BLaER1 treated with 17β-estradiol and CSF1 and Interleukin-3, amounts not matched to agents 10 nM and 100 nM (cell line): ENCODE measurements around the gene GRAMD2A.

Experiments
- H3K27ac ChIP-seq, 11 experiments: shearing (Covaris generic); formaldehyde crosslinking; 2 replicates each; pipeline ENCODE4 v1.8.1; 2022
- H3K27me3 ChIP-seq, 11 experiments: shearing (Covaris generic); formaldehyde crosslinking; 2 replicates each; pipeline ENCODE4 v1.8.1; 2022
- H3K36me3 ChIP-seq, 11 experiments: shearing (Covaris generic); formaldehyde crosslinking; 2 replicates each; pipeline ENCODE4 v1.8.1; 2022
- H3K4me1 ChIP-seq, 10 experiments: shearing (Covaris generic); formaldehyde crosslinking; 2 replicates each; pipeline ENCODE4 v1.8.1; 2022
- H3K4me2 ChIP-seq, 11 experiments: shearing (Covaris generic); formaldehyde crosslinking; 2 replicates each; pipeline ENCODE4 v1.8.1; 2022
- H3K4me3 ChIP-seq, 10 experiments: shearing (Covaris generic); formaldehyde crosslinking; 2 replicates each; pipeline ENCODE4 v1.8.1; 2022
- H3K9ac ChIP-seq, 11 experiments: shearing (Covaris generic); formaldehyde crosslinking; 2 replicates each; pipeline ENCODE4 v1.8.1; 2022
- H3K9me3 ChIP-seq, 11 experiments: shearing (Covaris generic); formaldehyde crosslinking; replicated peaks in 1 of 11; 2 replicates each; pipeline ENCODE4 v1.8.1; 2022
- H4K20me1 ChIP-seq, 11 experiments: shearing (Covaris generic); formaldehyde crosslinking; 2 replicates each; pipeline ENCODE4 v1.8.1; 2022
- Cebpa-rat ChIP-seq, 11 experiments: shearing (Covaris generic); IDR thresholded peaks; 2 replicates each; pipeline ENCODE4 v1.8.1; 2022

The GRAMD2A gene

GRCh38 chr15:72199721-72200212 is 2.2 kb upstream of the GRAMD2A start:
- Histone ChIP-seq H3K27ac (peak overlapping the region in 3 of 11 experiments; percentile 34 to 66 (median 45); a peak in 3 of 22 replicates), H3K4me2 (no peak overlapping the region), H4K20me1 (peaks cover 67 to 97% (median 82%) of the 10 kb centered on the region in 11 experiments), H3K9me3 (no peaks in the 10 kb centered on the region), H3K36me3 (peaks cover 68 to 70% (median 70%) of the 10 kb centered on the region in 11 experiments), H3K4me1 (peaks cover 24 to 54% (median 42%) of the 10 kb centered on the region in 10 experiments), H3K9ac (no peak overlapping the region), H3K4me3 (no peak overlapping the region), H3K27me3 (peaks cover 0 to 33% (median 31%) of the 10 kb centered on the region in 11 experiments; a peak in 18 of 22 replicates)
- TF ChIP-seq Cebpa-rat (IDR thresholded peaks at IDR 0.05): no peak

GRCh38 chr15:72199205-72199515 is 1.6 kb upstream of the GRAMD2A start:
- peaks cover 61 to 91% (median 76%) of the 10 kb centered on the region in 11 experiments for H4K20me1 ChIP-seq

DNA sequence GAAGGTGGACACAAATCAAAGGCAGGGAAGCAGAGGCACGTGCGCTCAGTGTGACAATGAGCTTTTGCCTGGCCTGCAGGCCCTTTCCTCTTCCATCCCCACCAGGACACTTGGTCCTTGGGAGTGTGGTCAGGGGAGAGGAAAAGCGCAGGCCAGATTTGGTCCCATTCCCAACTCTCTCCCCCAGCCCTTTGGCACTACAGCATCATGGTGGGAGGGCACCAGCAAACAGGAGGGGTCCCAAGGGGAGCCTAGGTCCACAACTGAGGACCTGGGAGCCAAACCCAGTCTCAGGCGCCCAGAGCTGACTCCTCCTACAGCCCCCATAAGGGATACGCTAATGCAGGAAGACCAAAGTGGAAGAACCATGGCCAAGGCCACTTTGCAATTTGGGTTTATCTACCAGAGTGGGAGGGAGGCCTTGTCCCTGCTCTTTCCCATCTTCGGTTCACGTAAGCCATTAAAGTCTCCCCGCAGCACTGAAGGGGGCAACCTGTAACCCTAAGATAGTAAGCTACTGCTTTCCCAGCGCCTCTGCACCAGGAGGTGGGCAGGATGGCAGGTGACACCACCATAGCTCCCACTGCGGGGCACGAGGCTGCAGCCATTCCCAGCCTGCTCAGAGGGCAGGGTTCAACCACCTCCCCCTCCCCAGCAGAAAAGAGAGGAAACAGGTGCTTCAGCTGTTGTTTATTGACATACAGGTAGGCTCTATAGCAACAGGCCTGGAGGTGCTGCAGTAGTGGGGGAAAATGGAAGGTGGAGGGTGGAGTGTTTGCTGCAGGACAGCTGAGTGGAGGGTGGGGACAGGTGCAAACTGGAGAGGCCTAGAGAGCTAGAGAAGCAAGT is 993 bp upstream of the GRAMD2A start:
- peaks cover 56 to 59% (median 58%) of the 10 kb centered on the region in 11 experiments for H3K36me3 ChIP-seq
- H3K4me3 ChIP-seq: no peak overlapping the region

More at GRCh38 chr15:72199205-72199515, 1.6 kb upstream of the GRAMD2A start:
- Histone ChIP-seq H3K9me3 (no peaks in the 10 kb centered on the region), H3K27ac (no peak overlapping the region), H3K9ac (no peak overlapping the region), H3K4me1 (peaks cover 25 to 54% (median 39%) of the 10 kb centered on the region in 10 experiments), H3K27me3 (peaks cover 0 to 33% (median 31%) of the 10 kb centered on the region in 11 experiments; a peak in 18 of 22 replicates), H3K4me2 (no peak overlapping the region; a peak in 2 of 22 replicates), H3K36me3 (peaks cover 62 to 64% (median 64%) of the 10 kb centered on the region in 11 experiments), H3K4me3 (no peak overlapping the region)
- no peak for TF ChIP-seq Cebpa-rat (IDR thresholded peaks at IDR 0.05)

GRCh38 chr15:72197041-72197459 is 537 bp downstream of the GRAMD2A start:
- Histone ChIP-seq H3K9me3 (no peaks in the 10 kb centered on the region), H3K9ac (no peak overlapping the region), H4K20me1 (peaks cover 40 to 69% (median 54%) of the 10 kb centered on the region in 11 experiments), H3K4me1 (peaks cover 10 to 47% (median 24%) of the 10 kb centered on the region in 10 experiments), H3K27ac (no peak overlapping the region), H3K27me3 (peaks cover 0 to 33% (median 31%) of the 10 kb centered on the region in 11 experiments; a peak in 18 of 22 replicates), H3K4me3 (0 out of 20 replicates have a peak overlapping the region, but pooled peaks of 1 of the 10 experiments have one; percentile 24), H3K36me3 (peaks cover 41 to 43% (median 43%) of the 10 kb centered on the region in 11 experiments), H3K4me2 (peak overlapping the region in 2 of 11 experiments; percentile 33 to 54; a peak in 6 of 22 replicates)
- no peak for TF ChIP-seq Cebpa-rat (IDR thresholded peaks at IDR 0.05)

More for the DNA sequence above, 993 bp upstream of the GRAMD2A start:
- no peak overlapping the region; a peak in 1 of 22 replicates for H3K9ac ChIP-seq
- TF ChIP-seq Cebpa-rat (IDR thresholded peaks at IDR 0.05): no peak
- peaks cover 0 to 33% (median 31%) of the 10 kb centered on the region in 11 experiments; a peak in 18 of 22 replicates for H3K27me3 ChIP-seq
- peaks cover 19 to 50% (median 33%) of the 10 kb centered on the region in 10 experiments for H3K4me1 ChIP-seq
- peak overlapping the region in 1 of 11 experiments; percentile 9; a peak in 3 of 22 replicates for H3K4me2 ChIP-seq
- no peak overlapping the region for H3K27ac ChIP-seq
- H4K20me1 ChIP-seq: peaks cover 55 to 85% (median 70%) of the 10 kb centered on the region in 11 experiments
- no peaks in the 10 kb centered on the region for H3K9me3 ChIP-seq

DNA sequence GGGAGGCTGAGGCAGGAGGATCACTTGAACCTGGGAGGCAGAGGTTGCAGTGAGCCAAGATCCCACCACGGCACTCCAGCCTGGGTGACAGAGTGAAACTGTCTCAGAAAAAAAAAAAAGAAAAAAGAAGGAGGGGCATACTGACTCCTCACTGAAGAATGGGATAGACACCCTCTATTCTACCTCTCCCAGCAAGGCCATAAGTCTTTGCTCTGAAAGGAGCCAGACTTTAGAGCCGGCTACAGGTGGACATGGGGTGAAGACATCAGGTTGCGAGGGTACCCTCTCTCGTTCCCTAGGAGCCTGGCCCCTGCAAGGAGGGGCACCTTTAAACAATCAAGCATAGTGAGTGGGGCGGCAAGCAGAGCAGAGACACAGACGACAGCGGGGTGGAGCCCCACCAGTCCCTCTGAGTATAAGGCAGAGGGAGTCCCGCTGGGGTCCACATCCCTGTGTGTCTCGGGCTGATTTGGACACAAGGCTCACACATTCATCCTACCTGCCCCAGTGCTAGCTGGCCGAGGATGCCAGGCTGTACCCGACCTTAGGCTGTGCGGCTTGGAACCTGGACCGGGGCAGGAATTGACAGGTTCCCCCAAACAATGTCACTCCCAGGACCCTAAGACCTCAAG is 1.1 kb downstream of the GRAMD2A start:
- peaks cover 35 to 38% (median 37%) of the 10 kb centered on the region in 11 experiments for H3K36me3 ChIP-seq
- no peak overlapping the region for H3K4me3 ChIP-seq
- no peak overlapping the region for H3K27ac ChIP-seq
- peaks cover 0 to 33% (median 31%) of the 10 kb centered on the region in 11 experiments; a peak in 18 of 22 replicates for H3K27me3 ChIP-seq
- no peak overlapping the region for H3K9ac ChIP-seq
- peaks cover 10 to 43% (median 20%) of the 10 kb centered on the region in 10 experiments for H3K4me1 ChIP-seq
- TF ChIP-seq Cebpa-rat (IDR thresholded peaks at IDR 0.05): no peak
- peak overlapping the region in 1 of 11 experiments; percentile 71; a peak in 1 of 22 replicates for H3K4me2 ChIP-seq
- H4K20me1 ChIP-seq: peaks cover 35 to 64% (median 49%) of the 10 kb centered on the region in 11 experiments
- no peaks in the 10 kb centered on the region for H3K9me3 ChIP-seq

DNA sequence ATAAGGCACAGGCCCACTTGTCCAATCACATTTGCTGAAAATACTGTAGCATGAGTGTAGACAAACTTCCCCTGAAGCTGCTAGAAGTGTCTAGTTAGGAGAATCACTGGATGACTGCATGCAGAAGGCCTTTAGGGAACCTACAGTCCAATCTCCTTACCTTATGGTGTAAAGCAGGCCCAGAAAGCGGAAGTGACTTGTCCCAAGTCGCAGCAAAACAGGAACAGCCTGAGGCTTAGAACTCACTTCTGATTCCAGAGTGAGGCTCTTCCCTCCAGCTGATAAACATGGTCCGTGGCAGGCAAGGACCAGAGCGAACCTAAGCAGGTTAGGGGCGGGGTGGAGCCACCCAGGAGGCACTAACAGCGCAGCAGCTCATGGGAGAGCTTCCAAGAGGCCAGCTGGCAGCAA is 2.5 kb downstream of the GRAMD2A start:
- Histone ChIP-seq H3K4me3 (peak overlapping the region in 1 of 10 experiments; percentile 32; a peak in 1 of 20 replicates), H3K27me3 (peaks cover 0 to 33% (median 31%) of the 10 kb centered on the region in 11 experiments; a peak in 18 of 22 replicates), H3K36me3 (peaks cover 21 to 24% (median 23%) of the 10 kb centered on the region in 11 experiments), H3K4me1 (peaks cover 9 to 41% (median 15%) of the 10 kb centered on the region in 10 experiments; a peak in 19 of 20 replicates), H3K27ac (peak overlapping the region in 7 of 11 experiments; percentile 13 to 74 (median 50); a peak in 10 of 22 replicates), H3K9ac (peak overlapping the region in 4 of 11 experiments; percentile 18 to 59 (median 48); a peak in 4 of 22 replicates), H3K4me2 (peak overlapping the region; percentile 44 to 94 (median 71)), H3K9me3 (no peaks in the 10 kb centered on the region), H4K20me1 (peaks cover 21 to 50% (median 35%) of the 10 kb centered on the region in 11 experiments)
- TF ChIP-seq Cebpa-rat (IDR thresholded peaks at IDR 0.05): no peak

GRCh38 chr15:72193836-72194396 is 3.7 kb downstream of the GRAMD2A start:
- Histone ChIP-seq H3K9me3 (no peaks in the 10 kb centered on the region), H3K4me1 (peaks cover 9 to 36% (median 15%) of the 10 kb centered on the region in 10 experiments; a peak in 19 of 20 replicates), H3K4me2 (no peak overlapping the region), H3K36me3 (peaks cover 9 to 12% (median 11%) of the 10 kb centered on the region in 11 experiments), H3K27ac (no peak overlapping the region), H3K9ac (no peak overlapping the region), H4K20me1 (peaks cover 9 to 38% (median 23%) of the 10 kb centered on the region in 11 experiments), H3K4me3 (no peak overlapping the region), H3K27me3 (peaks cover 0 to 26% (median 25%) of the 10 kb centered on the region in 11 experiments; a peak in 18 of 22 replicates)
- no peak for TF ChIP-seq Cebpa-rat (IDR thresholded peaks at IDR 0.05)

DNA sequence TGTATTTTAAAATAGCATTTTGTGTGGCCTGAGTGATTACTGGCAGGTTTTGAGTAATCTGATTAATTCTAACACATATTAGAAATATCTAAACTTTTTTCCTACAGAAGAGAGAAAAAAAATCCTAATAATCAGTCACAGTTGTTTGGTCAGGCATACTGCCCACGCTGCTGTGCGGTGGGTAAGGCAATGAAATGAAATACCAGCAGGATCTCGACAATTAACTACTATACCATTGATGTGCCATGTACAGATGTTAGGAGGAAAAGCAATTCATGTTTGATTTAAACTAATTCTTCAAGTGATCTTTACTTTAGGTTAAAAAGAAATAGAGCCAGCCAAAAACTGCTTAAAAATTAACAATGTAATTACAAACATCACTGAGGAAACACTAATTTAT is 5.2 kb downstream of the GRAMD2A start:
- Histone ChIP-seq H3K9me3 (no peaks in the 10 kb centered on the region), H4K20me1 (peaks cover 0 to 23% (median 11%) of the 10 kb centered on the region in 11 experiments; a peak in 13 of 22 replicates), H3K36me3 (no peaks in the 10 kb centered on the region), H3K27ac (no peak overlapping the region), H3K4me1 (peaks cover 9 to 28% (median 15%) of the 10 kb centered on the region in 10 experiments; a peak in 19 of 20 replicates), H3K4me3 (no peak overlapping the region), H3K9ac (no peak overlapping the region), H3K27me3 (peaks cover 0 to 12% (median 11%) of the 10 kb centered on the region in 11 experiments; a peak in 16 of 22 replicates), H3K4me2 (no peak overlapping the region)
- TF ChIP-seq Cebpa-rat (IDR thresholded peaks at IDR 0.05): no peak
